ENCODE results near the gene MYO1B.

Gene MYO1B

GRCh38 chr2:191213333-191213732, 31.9 kb upstream of the MYO1B start:
- peaks cover 4 to 6% of the 10 kb centered on the region in 2 donors for H3K9me3 ChIP-seq (ENCODE audit: control insufficient read depth in 1 of 2, low read length in 2 of 2)
- no peaks in the 10 kb centered on the region for H3K36me3 ChIP-seq (ENCODE audit: control insufficient read depth in 1 of 2, insufficient read depth in 2 of 2, low read length in 2 of 2)
- H3K27ac ChIP-seq (ENCODE audit: low read length) = no peak overlapping the region
- H3K4me3 ChIP-seq (ENCODE audit: low read depth in 1 of 2, low read length in 2 of 2) = no peak overlapping the region
- H3K4me1 ChIP-seq (ENCODE audit: control insufficient read depth in 1 of 2, insufficient read depth in 2 of 2, low read length in 2 of 2) = no peaks in the 10 kb centered on the region
- no peaks in the 10 kb centered on the region for H3K27me3 ChIP-seq (ENCODE audit: low read depth, low read length)

- Histone ChIP-seq H3K27me3 (ENCODE audit: low read depth, low read length) (no peaks in the 10 kb centered on the region), H3K4me3 (ENCODE audit: low read depth in 1 of 2, low read length in 2 of 2) (no peak overlapping the region), H3K36me3 (ENCODE audit: control insufficient read depth in 1 of 2, insufficient read depth in 2 of 2, low read length in 2 of 2) (no peaks in the 10 kb centered on the region), H3K9me3 (ENCODE audit: control insufficient read depth in 1 of 2, low read length in 2 of 2) (peaks cover 4 to 6% of the 10 kb centered on the region in 2 donors), H3K4me1 (ENCODE audit: control insufficient read depth in 1 of 2, insufficient read depth in 2 of 2, low read length in 2 of 2) (no peaks in the 10 kb centered on the region), H3K27ac (ENCODE audit: low read length) (no peak overlapping the region)
Observed at GRCh38 chr2:191215230-191215629, 30.0 kb upstream of the MYO1B start.

- Histone ChIP-seq H3K36me3 (ENCODE audit: control insufficient read depth in 1 of 2, insufficient read depth in 2 of 2, low read length in 2 of 2) (no peaks in the 10 kb centered on the region), H3K4me3 (ENCODE audit: low read depth in 1 of 2, low read length in 2 of 2) (no peak overlapping the region), H3K27ac (ENCODE audit: low read length) (no peak overlapping the region), H3K9me3 (ENCODE audit: control insufficient read depth in 1 of 2, low read length in 2 of 2) (peaks cover 4 to 6% of the 10 kb centered on the region in 2 donors), H3K4me1 (ENCODE audit: control insufficient read depth in 1 of 2, insufficient read depth in 2 of 2, low read length in 2 of 2) (no peaks in the 10 kb centered on the region), H3K27me3 (ENCODE audit: low read depth, low read length) (no peaks in the 10 kb centered on the region)
Observed at GRCh38 chr2:191215666-191216065, 29.5 kb upstream of the MYO1B start.

- Histone ChIP-seq H3K4me3 (ENCODE audit: low read depth in 1 of 2, low read length in 2 of 2) (no peak overlapping the region), H3K36me3 (ENCODE audit: control insufficient read depth in 1 of 2, insufficient read depth in 2 of 2, low read length in 2 of 2) (no peaks in the 10 kb centered on the region), H3K9me3 (ENCODE audit: control insufficient read depth in 1 of 2, low read length in 2 of 2) (no peaks in the 10 kb centered on the region), H3K27ac (ENCODE audit: low read length) (no peak overlapping the region), H3K4me1 (ENCODE audit: control insufficient read depth in 1 of 2, insufficient read depth in 2 of 2, low read length in 2 of 2) (no peaks in the 10 kb centered on the region), H3K27me3 (ENCODE audit: low read depth, low read length) (no peaks in the 10 kb centered on the region)
Observed at GRCh38 chr2:191217580-191217979, 27.6 kb upstream of the MYO1B start.

GRCh38 chr2:191218292-191218898, 26.8 kb upstream of the MYO1B start:
- no peaks in the 10 kb centered on the region for H3K4me1 ChIP-seq (ENCODE audit: control insufficient read depth in 1 of 2, insufficient read depth in 2 of 2, low read length in 2 of 2)
- H3K27ac ChIP-seq (ENCODE audit: low read length) = no peak overlapping the region
- no peaks in the 10 kb centered on the region for H3K27me3 ChIP-seq (ENCODE audit: low read depth, low read length)

GRCh38 chr2:191220671-191221070, 24.5 kb upstream of the MYO1B start:
- Histone ChIP-seq H3K4me3 (ENCODE audit: low read depth in 1 of 2, low read length in 2 of 2) (no peak overlapping the region), H3K9me3 (ENCODE audit: control insufficient read depth in 1 of 2, low read length in 2 of 2) (no peaks in the 10 kb centered on the region), H3K27me3 (ENCODE audit: low read depth, low read length) (no peaks in the 10 kb centered on the region), H3K27ac (ENCODE audit: low read length) (no peak overlapping the region), H3K4me1 (ENCODE audit: control insufficient read depth in 1 of 2, insufficient read depth in 2 of 2, low read length in 2 of 2) (no peaks in the 10 kb centered on the region), H3K36me3 (ENCODE audit: control insufficient read depth in 1 of 2, insufficient read depth in 2 of 2, low read length in 2 of 2) (no peaks in the 10 kb centered on the region)

More at GRCh38 chr2:191218292-191218898, 26.8 kb upstream of the MYO1B start:
- H3K4me3 ChIP-seq (ENCODE audit: low read depth in 1 of 2, low read length in 2 of 2) = no peak overlapping the region
- H3K9me3 ChIP-seq (ENCODE audit: control insufficient read depth in 1 of 2, low read length in 2 of 2) = no peaks in the 10 kb centered on the region
- H3K36me3 ChIP-seq (ENCODE audit: control insufficient read depth in 1 of 2, insufficient read depth in 2 of 2, low read length in 2 of 2) = no peaks in the 10 kb centered on the region

- Histone ChIP-seq H3K4me1 (ENCODE audit: control insufficient read depth in 1 of 2, insufficient read depth in 2 of 2, low read length in 2 of 2) (no peaks in the 10 kb centered on the region), H3K4me3 (ENCODE audit: low read depth in 1 of 2, low read length in 2 of 2) (no peak overlapping the region), H3K9me3 (ENCODE audit: control insufficient read depth in 1 of 2, low read length in 2 of 2) (no peaks in the 10 kb centered on the region), H3K36me3 (ENCODE audit: control insufficient read depth in 1 of 2, insufficient read depth in 2 of 2, low read length in 2 of 2) (no peaks in the 10 kb centered on the region), H3K27ac (ENCODE audit: low read length) (no peak overlapping the region), H3K27me3 (ENCODE audit: low read depth, low read length) (no peaks in the 10 kb centered on the region)
Observed at GRCh38 chr2:191221666-191222065, 23.5 kb upstream of the MYO1B start.

- no peaks in the 10 kb centered on the region for H3K36me3 ChIP-seq (ENCODE audit: control insufficient read depth in 1 of 2, insufficient read depth in 2 of 2, low read length in 2 of 2)
- no peak overlapping the region for H3K27ac ChIP-seq (ENCODE audit: low read length)
- H3K4me1 ChIP-seq (ENCODE audit: control insufficient read depth in 1 of 2, insufficient read depth in 2 of 2, low read length in 2 of 2) = no peaks in the 10 kb centered on the region
- no peaks in the 10 kb centered on the region for H3K27me3 ChIP-seq (ENCODE audit: low read depth, low read length)
- H3K4me3 ChIP-seq (ENCODE audit: low read depth in 1 of 2, low read length in 2 of 2) = no peak overlapping the region
- no peaks in the 10 kb centered on the region for H3K9me3 ChIP-seq (ENCODE audit: control insufficient read depth in 1 of 2, low read length in 2 of 2)
Observed at GRCh38 chr2:191222507-191222906, 22.7 kb upstream of the MYO1B start.

GRCh38 chr2:191222952-191223351, 22.3 kb upstream of the MYO1B start:
- Histone ChIP-seq H3K27ac (ENCODE audit: low read length) (no peak overlapping the region), H3K36me3 (ENCODE audit: control insufficient read depth in 1 of 2, insufficient read depth in 2 of 2, low read length in 2 of 2) (no peaks in the 10 kb centered on the region), H3K4me1 (ENCODE audit: control insufficient read depth in 1 of 2, insufficient read depth in 2 of 2, low read length in 2 of 2) (no peaks in the 10 kb centered on the region), H3K9me3 (ENCODE audit: control insufficient read depth in 1 of 2, low read length in 2 of 2) (no peaks in the 10 kb centered on the region), H3K27me3 (ENCODE audit: low read depth, low read length) (no peaks in the 10 kb centered on the region), H3K4me3 (ENCODE audit: low read depth in 1 of 2, low read length in 2 of 2) (no peak overlapping the region)

- Histone ChIP-seq H3K4me1 (ENCODE audit: control insufficient read depth in 1 of 2, insufficient read depth in 2 of 2, low read length in 2 of 2) (no peaks in the 10 kb centered on the region), H3K27me3 (ENCODE audit: low read depth, low read length) (no peaks in the 10 kb centered on the region), H3K9me3 (ENCODE audit: control insufficient read depth in 1 of 2, low read length in 2 of 2) (no peaks in the 10 kb centered on the region), H3K4me3 (ENCODE audit: low read depth in 1 of 2, low read length in 2 of 2) (no peak overlapping the region), H3K27ac (ENCODE audit: low read length) (no peak overlapping the region), H3K36me3 (ENCODE audit: control insufficient read depth in 1 of 2, insufficient read depth in 2 of 2, low read length in 2 of 2) (no peaks in the 10 kb centered on the region)
Observed at GRCh38 chr2:191225126-191225525, 20.1 kb upstream of the MYO1B start.

- Histone ChIP-seq H3K4me1 (ENCODE audit: control insufficient read depth in 1 of 2, insufficient read depth in 2 of 2, low read length in 2 of 2) (no peaks in the 10 kb centered on the region), H3K27ac (ENCODE audit: low read length) (no peak overlapping the region), H3K27me3 (ENCODE audit: low read depth, low read length) (no peaks in the 10 kb centered on the region), H3K9me3 (ENCODE audit: control insufficient read depth in 1 of 2, low read length in 2 of 2) (no peaks in the 10 kb centered on the region), H3K4me3 (ENCODE audit: low read depth in 1 of 2, low read length in 2 of 2) (no peak overlapping the region), H3K36me3 (ENCODE audit: control insufficient read depth in 1 of 2, insufficient read depth in 2 of 2, low read length in 2 of 2) (no peaks in the 10 kb centered on the region)
Observed at GRCh38 chr2:191225690-191226089, 19.5 kb upstream of the MYO1B start.

- H3K4me3 ChIP-seq (ENCODE audit: low read depth in 1 of 2, low read length in 2 of 2) = no peak overlapping the region
- no peak overlapping the region for H3K27ac ChIP-seq (ENCODE audit: low read length)
- no peaks in the 10 kb centered on the region for H3K9me3 ChIP-seq (ENCODE audit: control insufficient read depth in 1 of 2, low read length in 2 of 2)
- no peaks in the 10 kb centered on the region for H3K4me1 ChIP-seq (ENCODE audit: control insufficient read depth in 1 of 2, insufficient read depth in 2 of 2, low read length in 2 of 2)
- H3K36me3 ChIP-seq (ENCODE audit: control insufficient read depth in 1 of 2, insufficient read depth in 2 of 2, low read length in 2 of 2) = no peaks in the 10 kb centered on the region
- no peaks in the 10 kb centered on the region for H3K27me3 ChIP-seq (ENCODE audit: low read depth, low read length)
Observed at GRCh38 chr2:191226196-191226595, 19.0 kb upstream of the MYO1B start.

All from muscle layer of duodenum (tissue), 2 donors.